Measurements from ENCODE around the gene ELN. TPM values are rescaled to one million over a fixed set of nuclear protein-coding genes. Genes with fewer than 3 reads are reported as not detected.

The ELN gene
- total RNA-seq, 1 donor from 2014 or later = 95.5 TPM

GRCh38 chr7:74059681-74060588, 32.0 kb downstream of the ELN start:
- DNase-seq (ENCODE audit: low spot score) = no peak

- DNase-seq (ENCODE audit: low spot score) = no peak
Measured at GRCh38 chr7:74061840-74062539, 34.0 kb downstream of the ELN start.

GRCh38 chr7:74063223-74063641, 35.3 kb downstream of the ELN start:
- no peak for DNase-seq (ENCODE audit: low spot score)

GRCh38 chr7:74063646-74064045, 35.7 kb downstream of the ELN start:
- DNase-seq (ENCODE audit: low spot score) = no peak

- no peak for DNase-seq (ENCODE audit: low spot score)
Measured at GRCh38 chr7:74064696-74065095, 36.7 kb downstream of the ELN start.

- no peak for DNase-seq (ENCODE audit: low spot score)
Measured at GRCh38 chr7:74066626-74067025, 38.7 kb downstream of the ELN start.

- no peak for DNase-seq (ENCODE audit: low spot score)
Measured at GRCh38 chr7:74068378-74069085, 40.6 kb downstream of the ELN start.

GRCh38 chr7:74069086-74069541, 41.1 kb downstream of the ELN start:
- no peak for DNase-seq (ENCODE audit: low spot score)

- DNase-seq (ENCODE audit: low spot score) = no peak
Measured at GRCh38 chr7:74069790-74070618, 42.0 kb downstream of the ELN start.

GRCh38 chr7:74070619-74070921, 42.6 kb downstream of the ELN start:
- DNase-seq (ENCODE audit: low spot score) = no peak

GRCh38 chr7:74071121-74071520, 43.1 kb downstream of the ELN start:
- DNase-seq (ENCODE audit: low spot score) = no peak

GRCh38 chr7:74074770-74075169, 46.8 kb downstream of the ELN start:
- no peak for DNase-seq (ENCODE audit: low spot score)

- DNase-seq (ENCODE audit: low spot score) = no peak
Measured at GRCh38 chr7:74078461-74078860, 50.5 kb downstream of the ELN start.

GRCh38 chr7:74082770-74083116, 54.8 kb downstream of the ELN start:
- DNase-seq (ENCODE audit: low spot score) = no peak

GRCh38 chr7:74083117-74083876, 55.3 kb downstream of the ELN start, which contains the start of gene LIMK1:
LIMK1 (plus strand) TSS chr7:74083804; CDS start chr7:74083991, 187 bp downstream.
- peak; percentile 94 for DNase-seq (ENCODE audit: low spot score)

- DNase-seq (ENCODE audit: low spot score) = no peak
Measured at GRCh38 chr7:74083928-74084721, 56.2 kb downstream of the ELN start.

- DNase-seq (ENCODE audit: low spot score) = no peak
Measured at GRCh38 chr7:74084722-74085578, 57.0 kb downstream of the ELN start.

GRCh38 chr7:74087791-74088453, 59.9 kb downstream of the ELN start:
- DNase-seq (ENCODE audit: low spot score) = no peak

Measured in mesenteric fat pad (tissue), 1 donor.